Cerebellar nuclear complex (tissue), 1 donor: ENCODE measurements around the gene EFCAB8.

Experiments
- DNase-seq, 2 experiments: peaks; one replicate each; lab custom pipeline; 2025; lab: John Stamatoyannopoulos, UW

EFCAB8 gene, protein sequence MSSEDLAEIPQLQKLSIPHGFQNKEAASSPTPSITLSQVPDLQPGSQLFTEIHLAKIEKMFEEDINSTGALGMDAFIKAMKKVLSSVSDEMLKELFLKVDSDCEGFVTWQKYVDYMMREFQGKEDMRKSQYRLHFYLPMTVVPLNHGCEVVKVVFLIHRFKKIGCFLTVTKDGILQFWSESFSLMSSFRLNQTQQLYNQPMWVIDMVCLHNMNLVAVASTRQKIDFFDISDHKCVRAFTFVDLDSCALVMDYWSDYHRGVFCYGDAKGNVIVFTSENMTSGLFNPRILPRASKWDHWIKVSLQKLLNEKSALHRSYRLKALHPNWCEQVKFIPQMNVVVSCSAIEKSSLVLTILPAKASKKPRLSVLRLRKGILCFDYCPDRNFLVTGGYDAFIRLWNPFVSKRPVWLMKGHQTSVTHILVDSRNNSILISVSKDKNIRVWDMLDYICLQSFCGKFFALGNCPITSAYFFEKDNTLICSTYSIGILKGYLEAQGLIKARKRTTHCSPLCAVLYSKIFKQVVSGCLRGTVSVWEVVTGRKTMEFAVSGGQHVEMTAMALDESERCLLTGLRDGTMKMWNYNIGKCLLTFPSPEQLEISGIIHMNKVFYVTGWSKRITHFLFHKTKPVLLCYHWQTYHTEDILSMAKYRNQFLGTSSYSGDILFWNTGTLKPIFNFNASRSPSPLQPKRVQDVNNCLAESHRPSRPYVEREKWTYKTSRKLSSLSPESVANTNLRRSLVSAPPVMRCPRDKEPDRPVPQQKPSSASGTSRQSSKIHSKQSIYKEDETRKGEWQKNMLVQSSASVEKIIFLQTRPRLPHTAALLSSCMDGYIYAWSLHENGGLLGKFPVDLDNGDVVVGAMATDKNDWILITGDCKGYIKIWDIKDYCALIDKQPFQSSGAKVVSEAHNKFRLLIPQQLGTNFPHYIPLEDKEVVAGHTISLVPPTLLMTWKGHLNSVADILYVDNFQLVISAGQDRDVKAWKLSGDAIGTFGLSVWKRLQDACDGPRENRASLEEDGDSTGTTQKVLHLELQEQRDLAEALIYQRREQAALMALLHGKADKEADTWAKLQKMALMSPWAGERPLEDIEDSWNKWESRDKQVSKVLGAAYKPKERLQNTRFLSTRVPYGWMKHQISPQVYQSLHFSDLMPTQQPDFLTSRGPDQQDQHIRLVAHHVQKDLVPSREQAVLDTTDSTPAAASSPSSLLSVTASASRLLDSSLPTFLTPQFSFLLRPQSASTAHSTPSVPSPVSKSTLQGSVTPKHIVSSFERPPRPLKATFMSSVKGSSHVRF

DNA sequence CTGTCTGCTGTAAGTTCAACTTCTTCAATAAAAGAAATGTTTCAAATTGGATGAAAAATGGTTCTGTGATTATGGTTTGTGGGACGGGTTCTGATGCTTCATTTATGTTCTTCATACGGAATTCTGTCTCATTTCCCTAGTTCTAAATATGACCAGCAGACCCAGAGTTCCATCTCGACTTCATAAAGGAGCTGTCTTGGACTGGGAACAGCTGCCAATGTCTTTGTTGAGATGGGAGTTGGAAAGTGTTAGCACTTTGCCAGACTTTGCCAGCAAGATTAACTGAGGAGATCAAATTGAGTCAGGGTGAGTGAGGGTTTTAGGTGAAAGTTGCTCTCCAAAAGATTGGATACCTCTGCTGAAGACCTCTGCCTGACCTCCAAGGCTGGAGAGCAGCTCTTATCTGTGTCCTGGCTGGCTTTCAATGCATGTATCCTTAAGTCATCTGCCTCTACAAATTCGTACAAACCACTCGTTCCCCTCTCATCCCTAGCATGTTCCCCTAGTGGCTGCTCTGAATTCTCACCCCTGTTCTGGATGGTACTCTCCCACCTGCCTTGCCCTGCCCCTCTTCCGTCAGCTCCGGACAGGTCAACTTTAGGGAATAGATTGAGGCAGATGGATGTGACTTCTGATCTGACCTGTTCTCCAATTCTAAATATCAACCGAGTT is at the start of gene EFCAB8:
Gene EFCAB8 (plus strand): TSS at position 223 of the 672 bp plus-strand sequence. CDS start 4,870 bp downstream, outside the sequence.
- DNase-seq, result no peak

DNA sequence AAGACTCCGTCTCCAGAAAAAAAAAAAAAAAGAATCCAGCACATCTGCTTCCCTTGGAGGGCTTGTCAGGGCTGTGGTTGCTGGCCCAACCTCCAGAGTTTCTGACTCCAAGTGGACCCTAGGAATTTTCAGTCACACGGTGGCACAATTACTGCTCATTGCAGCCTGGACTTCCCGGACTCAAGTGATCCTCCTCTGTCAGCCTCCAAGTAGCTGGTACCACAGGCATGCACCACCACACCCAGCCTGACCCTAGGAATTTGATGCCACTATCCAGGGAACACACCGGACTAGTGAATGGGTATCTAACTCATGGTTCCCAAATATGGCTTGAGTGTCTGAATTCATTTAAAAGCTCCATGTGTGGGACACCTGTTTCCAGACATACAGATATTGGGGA is 48.8 kb upstream of the EFCAB8 start:
- DNase-seq, result no peak

DNA sequence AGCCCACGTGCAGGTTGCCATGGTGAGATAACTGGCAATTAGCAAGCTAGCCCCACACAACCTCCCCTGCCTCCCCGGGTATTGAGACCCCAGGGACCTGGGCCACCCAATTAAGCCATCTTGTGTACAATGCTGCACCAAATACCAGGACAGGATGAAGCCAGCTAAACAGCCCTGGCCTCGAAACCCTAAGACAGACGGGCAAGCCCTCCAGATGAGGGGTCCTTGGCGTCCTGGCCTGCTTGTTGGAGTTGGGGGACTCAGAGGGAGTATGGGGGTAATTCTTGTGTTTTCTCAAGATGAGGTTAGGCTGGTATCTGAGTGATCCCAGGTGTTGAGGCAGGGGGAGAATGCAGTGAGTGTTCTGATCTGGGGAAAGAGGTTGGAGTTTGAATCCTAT is 47.8 kb upstream of the EFCAB8 start:
- DNase-seq, result no peak

DNA sequence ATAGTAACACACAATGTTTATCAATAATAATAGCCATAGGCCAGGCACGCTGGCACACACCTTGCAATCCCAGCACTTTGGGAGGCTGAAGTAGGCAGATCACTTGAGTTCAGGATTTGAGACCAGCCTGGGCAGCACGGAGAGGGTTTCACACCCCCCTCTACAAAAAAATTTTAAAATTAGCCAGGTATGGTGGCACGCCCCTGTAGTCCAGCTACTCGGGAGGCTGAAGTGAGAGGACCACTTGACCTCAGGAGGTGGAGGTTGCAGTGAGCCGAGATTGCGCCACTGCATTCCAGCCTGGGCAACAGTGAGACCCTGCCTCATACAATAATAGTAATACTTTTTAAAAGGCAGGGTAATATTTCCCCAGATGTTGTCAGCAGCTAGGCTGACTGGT is 46.8 kb upstream of the EFCAB8 start:
- DNase-seq, result no peak

DNA sequence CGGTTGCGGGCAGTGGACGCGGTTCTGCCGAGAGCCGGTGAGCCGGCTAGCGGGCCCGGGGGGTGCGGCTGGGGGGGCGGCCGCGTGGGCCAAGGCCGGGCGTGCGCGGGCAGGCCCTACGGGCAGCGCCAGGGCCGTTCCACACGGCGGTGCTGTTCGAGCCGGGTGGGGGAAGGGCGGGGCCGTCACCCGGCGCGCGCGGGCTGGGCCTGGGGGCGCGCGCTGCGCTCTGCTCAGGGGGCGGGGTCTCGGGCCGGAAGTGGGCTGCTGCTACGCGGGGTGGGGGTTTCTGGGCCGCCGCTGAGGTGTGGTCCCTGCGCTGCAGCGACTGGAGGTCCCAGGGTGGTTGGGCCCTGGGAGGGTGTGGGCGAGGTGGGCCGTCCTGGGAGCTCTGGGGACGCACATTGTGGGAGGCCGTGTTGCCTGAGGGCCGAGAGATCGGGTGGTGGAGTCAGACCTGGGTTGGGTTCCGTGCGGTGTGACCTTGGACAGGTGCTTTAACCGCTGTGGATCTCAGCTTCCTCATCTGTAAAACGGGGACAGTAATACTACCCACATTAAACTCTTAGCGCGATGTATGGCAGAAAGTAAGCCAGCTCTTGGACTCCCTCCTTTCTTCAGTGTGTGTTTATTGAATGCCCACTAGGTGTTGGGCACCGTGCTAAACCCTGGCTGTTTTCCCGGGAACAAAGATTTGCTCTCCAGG is 38.6 kb upstream of the EFCAB8 start:
- no peak for DNase-seq

DNA sequence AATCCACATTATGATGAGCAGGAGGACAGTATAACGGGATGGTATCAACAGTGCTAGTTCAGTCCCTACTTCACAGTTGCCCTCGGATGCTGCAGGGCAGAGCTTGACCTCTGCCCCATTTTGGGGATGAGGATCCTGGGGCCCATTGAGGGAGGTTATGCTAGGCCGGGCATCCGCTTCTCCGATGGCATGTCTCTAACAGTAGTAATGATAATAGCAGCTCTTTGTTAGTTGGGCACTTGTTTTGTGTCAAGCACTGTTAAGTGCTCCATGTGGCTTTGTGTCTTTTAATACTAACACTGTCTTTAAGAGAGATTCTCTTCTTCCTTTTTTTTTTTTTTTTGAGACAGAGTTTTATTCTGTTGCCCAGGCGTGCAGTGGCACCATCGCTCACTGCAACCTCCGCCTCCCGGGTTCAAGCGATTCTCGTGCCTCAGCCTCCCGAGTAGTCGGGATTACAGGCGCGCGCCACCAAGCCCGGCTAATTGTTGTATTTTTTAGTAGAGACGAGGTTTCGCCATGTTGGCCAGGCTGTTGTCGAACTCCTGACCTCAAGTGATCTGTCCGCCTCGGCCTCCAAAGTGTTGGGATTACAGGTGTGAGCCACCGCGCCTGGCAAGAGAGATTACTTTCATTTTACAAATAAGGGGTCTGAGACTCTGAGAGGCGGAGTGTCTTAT is 37.9 kb upstream of the EFCAB8 start:
- DNase-seq, result no peak

DNA sequence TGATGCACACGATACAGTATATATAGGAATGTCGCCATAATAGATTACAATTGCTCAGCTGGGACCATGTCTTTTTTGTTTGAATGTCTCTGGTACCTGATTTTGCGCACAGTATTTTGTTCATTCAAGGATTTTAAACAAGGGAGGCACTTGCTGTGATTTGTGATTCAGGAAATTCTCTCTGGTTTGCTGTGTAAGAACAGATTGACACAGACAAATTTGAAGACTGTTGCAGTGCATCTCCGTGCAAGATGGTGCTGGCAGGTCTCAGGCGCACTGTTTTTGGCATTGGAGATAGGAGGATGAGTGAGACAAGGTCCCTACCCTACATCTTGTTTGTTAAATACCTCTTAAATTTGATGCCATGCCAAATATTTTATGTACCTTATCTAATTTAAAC is 36.5 kb upstream of the EFCAB8 start:
- no peak for DNase-seq

DNA sequence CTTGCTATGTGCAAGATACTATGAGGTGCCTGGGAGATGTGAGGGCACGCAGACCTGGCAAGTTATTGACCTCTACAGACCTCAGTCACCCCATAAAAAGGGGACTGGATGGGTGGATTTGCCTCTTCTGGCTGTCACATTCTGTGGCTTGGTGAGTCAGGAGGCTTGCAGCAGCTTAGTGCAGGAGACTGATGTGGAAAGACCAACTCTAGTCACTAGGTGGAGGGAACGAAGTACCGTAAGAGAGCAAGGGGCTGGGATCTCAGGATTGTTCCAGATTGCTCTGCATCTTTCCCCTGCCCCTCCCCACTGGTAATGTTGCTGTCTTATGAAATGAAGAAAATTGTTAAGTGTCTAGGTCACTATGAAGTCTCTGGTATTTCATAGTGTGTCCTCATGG is 35.6 kb upstream of the EFCAB8 start:
- DNase-seq, result no peak

DNA sequence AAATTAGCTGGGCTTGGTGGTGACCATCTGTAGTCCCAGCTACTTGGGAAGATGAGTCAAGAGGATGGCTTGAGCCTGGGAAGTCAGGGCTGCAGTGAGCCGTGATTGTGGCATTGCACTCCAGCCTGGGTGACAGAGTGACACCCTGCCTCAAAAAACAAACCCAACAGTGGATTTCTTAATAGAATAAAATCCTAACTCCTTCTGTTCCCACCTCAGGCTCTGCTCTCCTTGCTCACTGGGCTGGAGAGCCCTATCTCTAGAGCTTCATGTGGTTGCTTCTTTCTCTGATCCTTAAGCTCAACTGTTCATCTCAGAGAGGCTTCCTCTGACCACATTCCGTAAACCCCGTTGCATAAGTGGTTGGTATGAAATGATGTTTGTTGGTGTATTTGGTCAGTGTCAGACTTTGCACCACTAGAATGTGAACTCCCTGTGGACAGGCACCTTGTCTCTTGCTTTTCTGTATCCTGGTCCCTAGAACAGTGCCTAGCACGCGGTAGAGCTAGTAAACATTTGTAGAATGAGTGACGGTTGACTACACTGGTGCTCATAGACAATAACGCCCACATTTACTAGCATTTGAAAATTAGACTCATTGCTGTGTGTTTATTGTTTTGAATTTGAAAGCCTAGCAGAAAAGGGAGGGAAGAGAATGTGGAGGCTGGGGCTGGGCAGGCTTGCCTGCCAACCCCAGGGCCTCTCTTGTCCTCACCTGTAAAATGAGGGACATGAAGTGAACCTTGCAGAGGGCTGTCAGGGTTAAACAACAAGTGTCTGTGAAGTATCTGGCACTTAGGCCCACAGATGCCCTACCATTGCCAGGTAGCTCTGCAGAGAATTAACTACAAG is 34.8 kb upstream of the EFCAB8 start:
- DNase-seq, result no peak

DNA sequence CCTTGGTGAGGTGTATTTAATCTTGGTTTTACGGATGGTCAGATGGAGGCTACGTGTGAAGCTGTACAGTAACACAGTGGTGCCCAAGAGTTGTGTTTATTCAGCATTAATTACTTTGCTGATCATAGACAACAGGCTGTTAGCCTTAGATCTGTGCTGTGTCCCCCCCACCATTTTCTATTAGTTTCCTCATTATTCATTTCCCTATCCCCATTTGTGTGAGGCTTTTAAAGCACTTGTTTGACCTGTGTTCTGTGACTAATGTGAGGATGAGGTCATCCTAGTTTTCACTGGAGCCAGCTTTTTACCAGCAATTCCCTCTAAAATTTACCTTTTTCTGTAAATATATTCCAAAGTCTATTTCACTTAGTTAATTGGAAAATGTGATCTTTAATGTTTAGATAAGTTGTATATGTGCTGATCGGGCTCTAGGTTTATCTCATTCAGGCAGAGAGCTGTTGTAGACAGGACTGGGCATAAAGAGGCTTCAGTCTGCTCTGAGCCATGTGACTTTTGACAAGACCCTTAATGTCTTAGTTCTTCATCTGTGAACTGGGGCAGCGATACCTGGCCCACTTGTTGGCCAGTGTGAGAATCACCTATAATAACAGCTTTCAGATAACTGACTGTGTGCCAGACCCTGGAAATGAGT is 30.6 kb upstream of the EFCAB8 start:
- no peak for DNase-seq

DNA sequence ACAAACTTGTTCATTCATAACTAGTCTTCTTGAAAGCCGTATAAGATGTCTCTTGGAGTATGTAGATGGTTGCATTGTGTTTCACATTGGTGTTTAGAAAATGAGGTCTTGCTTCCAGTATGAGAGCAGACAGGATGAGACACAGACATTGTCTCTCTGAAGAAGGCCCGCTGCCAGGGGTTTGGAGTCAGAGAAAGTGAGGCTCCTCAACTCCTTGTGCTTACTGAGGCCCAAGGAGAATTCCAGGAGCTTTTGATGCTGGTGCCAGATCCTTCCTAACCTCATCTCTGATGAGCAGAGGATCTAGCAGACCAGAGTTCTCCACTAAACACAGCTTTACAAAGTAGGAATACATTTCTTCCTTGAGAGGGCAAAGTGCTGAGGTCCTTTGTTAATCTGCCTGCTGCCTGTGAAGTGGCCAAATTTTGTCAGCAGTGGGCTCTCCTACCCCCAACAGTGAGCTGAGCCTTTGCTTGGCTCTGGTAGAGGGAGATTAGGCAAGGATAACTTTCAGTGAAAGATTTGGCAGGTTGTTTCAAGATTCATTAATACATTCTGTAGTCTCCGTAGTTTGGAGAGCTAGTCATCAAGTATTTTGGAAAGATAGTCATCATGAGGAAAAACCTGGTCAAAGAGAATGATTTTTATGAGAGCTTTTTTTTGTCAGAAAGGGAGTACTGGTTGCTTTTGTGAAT is 29.3 kb upstream of the EFCAB8 start:
- DNase-seq, result no peak

DNA sequence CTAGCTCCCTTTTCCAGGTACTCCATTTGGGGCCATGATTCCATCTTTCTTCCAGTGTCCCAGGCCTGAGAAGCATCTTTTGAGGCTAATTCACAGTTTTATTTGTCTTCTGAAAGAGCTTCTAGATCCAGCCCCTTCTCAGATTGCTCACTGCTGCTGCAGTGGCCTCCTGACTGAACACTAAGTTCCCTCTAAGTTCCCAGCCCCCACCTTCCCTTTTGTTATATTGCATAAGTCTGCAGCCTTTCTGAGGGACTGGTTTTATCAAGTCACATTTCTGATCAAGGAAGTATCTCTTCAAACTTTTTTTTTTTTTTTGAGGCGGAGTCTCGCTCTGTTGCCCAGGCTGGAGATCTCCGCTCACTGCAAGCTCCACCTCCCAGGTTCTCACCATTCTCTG is 28.3 kb upstream of the EFCAB8 start:
- no peak for DNase-seq

DNA sequence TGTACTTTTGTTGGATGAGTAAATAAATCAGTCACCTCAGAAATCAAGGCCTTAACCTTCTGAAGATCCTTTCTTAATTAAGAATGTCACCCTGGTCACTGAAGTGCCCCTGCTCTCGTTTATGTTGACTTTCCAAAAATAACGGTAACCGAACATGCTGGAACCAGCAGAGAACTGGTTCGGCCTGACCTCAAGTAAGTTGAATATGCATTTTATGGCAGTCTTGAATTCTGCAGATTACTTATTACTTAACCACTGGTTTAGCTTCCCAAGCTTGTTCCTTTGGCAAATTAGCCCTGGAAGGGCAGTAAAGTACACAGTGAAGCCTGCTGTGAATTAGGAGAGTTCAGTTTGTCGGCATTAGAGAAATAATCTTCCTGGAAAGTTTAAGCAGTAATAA is 26.7 kb upstream of the EFCAB8 start:
- no peak for DNase-seq

DNA sequence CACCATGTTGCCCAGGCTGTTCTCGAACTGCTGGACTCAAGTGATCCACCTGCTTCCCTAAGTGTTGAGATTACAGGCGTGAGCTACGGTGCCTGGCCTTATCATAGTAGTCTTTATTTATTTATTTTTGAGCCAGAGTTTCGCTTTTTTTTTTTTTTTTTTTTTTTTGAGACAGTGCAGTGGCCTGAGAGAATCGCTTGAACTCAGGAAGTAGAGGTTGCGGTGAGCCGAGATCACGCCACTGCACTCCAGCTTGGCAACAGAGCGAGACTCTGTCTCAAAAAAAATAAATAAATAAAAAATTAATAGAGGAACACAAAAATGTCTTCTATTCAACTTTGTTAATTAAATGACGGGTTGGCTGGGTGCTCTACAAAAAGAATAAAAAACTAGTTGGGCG is 26.1 kb upstream of the EFCAB8 start:
- DNase-seq, result no peak

DNA sequence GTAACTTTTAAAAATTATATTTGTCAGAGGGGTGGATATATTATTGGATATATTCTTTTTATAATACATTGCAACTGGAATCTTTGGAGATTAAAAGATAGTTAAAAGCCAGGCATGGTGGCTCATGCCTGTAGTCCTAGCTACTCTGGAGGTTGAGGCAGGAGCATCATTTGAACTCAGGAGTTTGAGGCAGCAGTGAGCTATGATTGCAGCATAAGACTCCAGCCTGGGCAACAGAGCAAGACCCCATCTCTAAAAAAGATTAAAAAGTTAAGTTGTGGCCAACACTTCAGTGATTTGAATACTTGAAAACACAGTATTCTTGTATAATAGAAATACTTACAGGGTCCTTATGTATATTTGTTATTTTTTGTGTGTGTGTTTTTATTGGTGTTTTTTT is 23.8 kb upstream of the EFCAB8 start:
- no peak for DNase-seq

DNA sequence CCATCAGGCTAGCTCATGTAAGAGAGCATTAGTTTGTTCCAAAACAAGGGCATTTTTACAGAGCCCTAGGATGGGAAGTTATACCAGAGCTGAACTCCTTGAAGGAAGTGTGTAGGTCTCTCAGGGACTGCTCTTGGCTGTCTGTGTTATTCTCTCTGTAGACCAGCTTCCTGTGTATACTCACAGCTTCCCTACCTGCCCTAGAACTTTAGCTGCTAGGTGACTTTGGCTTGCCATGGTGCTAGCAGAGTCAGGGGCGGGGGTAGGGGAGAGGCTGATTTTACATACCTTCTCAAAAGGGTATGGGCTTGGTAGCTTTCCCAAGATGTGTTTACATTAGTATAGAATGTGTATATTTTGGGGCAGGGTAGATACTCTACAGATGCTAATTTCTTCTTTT is 21.6 kb upstream of the EFCAB8 start:
- DNase-seq, result no peak

DNA sequence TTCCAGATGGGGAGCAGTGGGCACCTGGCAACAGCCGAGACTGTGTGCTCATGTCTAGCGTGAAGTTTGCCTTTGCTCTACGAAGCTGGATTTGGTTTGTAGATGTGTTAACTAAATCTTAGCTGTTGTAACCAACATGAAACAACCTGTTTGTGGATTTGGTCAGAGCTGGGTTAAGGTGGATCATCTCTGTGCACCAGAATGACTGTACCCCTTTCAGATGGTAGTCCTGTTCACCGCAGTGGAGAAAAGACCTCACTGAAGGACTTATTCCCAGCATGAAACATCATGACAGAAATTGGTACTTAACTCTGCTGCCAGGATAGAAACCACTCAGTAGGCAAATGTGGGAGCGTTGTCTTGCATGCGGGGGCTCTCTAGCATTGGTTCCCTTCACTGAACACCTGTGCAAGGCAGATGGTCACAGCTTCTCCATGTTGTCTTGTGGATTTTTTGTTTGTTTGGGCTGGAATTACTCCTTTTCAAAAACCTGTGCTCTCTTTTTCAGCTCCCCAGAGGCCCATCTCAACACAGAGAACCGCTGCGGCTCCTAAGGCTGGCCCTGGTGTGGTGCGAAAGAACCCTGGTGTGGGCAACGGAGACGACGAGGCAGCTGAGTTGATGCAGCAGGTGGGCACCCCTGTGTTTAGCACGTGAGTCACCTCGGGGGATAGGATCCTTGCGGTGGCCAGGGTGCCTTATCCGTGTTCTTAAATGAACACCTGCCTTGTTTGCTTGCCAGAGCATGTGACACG is 19.3 kb upstream of the EFCAB8 start:
- DNase-seq, result no peak

DNA sequence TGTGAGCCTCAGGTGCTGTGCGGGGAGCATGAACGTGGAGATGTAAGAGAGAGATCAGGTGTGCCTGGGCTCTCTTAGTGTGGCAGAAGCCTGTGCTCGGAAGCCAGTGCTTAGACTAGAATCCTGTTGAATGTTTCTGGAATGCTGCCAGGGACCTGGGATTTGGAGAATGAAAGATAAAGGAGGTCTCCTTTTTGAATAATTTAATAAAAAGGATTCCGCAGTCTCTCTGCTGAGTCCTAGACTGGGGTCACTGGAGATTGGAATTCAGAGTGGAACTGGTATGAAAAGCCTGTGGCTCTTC is 18.8 kb upstream of the EFCAB8 start:
- no peak for DNase-seq
